H54 (cell line): ENCODE measurements around the gene CATSPERE.
"Not testable (repeated sequence)": the region's sequence is repeated elsewhere in the genome, so short reads cannot be mapped to it uniquely, and the experiment has no call there.

Experiments
- DNase-seq: peaks from one replicate; pipeline ENCODE4 v3.0.0; 2011; ENCODE audit warnings: low spot score, mixed read lengths; ENCODE audit not compliant: insufficient read length
- FAIRE-seq: peaks from 3 replicates; lab custom pipeline; 2011; peaks lifted over from hg19 to GRCh38; lab: Jason Lieb, UNC
- POLR2A ChIP-seq: IDR thresholded peaks from 2 replicates; pipeline ENCODE4 v1.6.1; 2011; ENCODE audit warnings: low read depth, mild to moderate bottlenecking, low read length

CATSPERE gene

GRCh38 chr1:244451951-244452795 is 8.9 kb upstream of the CATSPERE start:
- no peak for TF ChIP-seq POLR2A
- peak; percentile 71 for FAIRE-seq
- DNase-seq = peak; percentile 84

- no peak for TF ChIP-seq POLR2A
- DNase-seq (no peak), FAIRE-seq (no peak)
Measured at GRCh38 chr1:244454412-244454811, 6.7 kb upstream of the CATSPERE start.

GRCh38 chr1:244456586-244456985 is 4.5 kb upstream of the CATSPERE start:
- FAIRE-seq = no peak
- DNase-seq = no peak
- no peak for TF ChIP-seq POLR2A

- TF ChIP-seq POLR2A = no peak
Measured at GRCh38 chr1:244458781-244459180, 2.3 kb upstream of the CATSPERE start.

GRCh38 chr1:244460197-244460596 is 876 bp upstream of the CATSPERE start:
- TF ChIP-seq POLR2A = no peak
- FAIRE-seq (no peak), DNase-seq (no peak)

More at GRCh38 chr1:244458781-244459180, 2.3 kb upstream of the CATSPERE start:
- FAIRE-seq = no peak
- DNase-seq = no peak

GRCh38 chr1:244466724-244467123 is 5.7 kb downstream of the CATSPERE start:
- TF ChIP-seq POLR2A = no peak
- DNase-seq = no peak
- FAIRE-seq = no peak

- no peak for TF ChIP-seq POLR2A
- no peak for DNase-seq
- peak; percentile 27 for FAIRE-seq
Measured at GRCh38 chr1:244473059-244473605, 12.1 kb downstream of the CATSPERE start.

GRCh38 chr1:244484971-244485370 is 23.9 kb downstream of the CATSPERE start:
- not testable (repeated sequence) for FAIRE-seq, DNase-seq

GRCh38 chr1:244494653-244495052 is 33.6 kb downstream of the CATSPERE start:
- DNase-seq = no peak
- no peak for FAIRE-seq
- TF ChIP-seq POLR2A = no peak

GRCh38 chr1:244496186-244496585 is 35.1 kb downstream of the CATSPERE start:
- no peak for TF ChIP-seq POLR2A
- no peak for DNase-seq
- FAIRE-seq = no peak

- DNase-seq (no peak), FAIRE-seq (peak; percentile 11)
- TF ChIP-seq POLR2A = no peak
Measured at GRCh38 chr1:244497805-244498204, 36.7 kb downstream of the CATSPERE start.

GRCh38 chr1:244499484-244499883 is 38.4 kb downstream of the CATSPERE start:
- not testable (repeated sequence) for DNase-seq, FAIRE-seq

- not testable (repeated sequence) for FAIRE-seq, DNase-seq
Measured at GRCh38 chr1:244500515-244500914, 39.4 kb downstream of the CATSPERE start.

- no peak for FAIRE-seq
- no peak for TF ChIP-seq POLR2A
- no peak for DNase-seq
Measured at GRCh38 chr1:244502630-244503029, 41.6 kb downstream of the CATSPERE start.

GRCh38 chr1:244513493-244513892 is 52.4 kb downstream of the CATSPERE start:
- no peak for TF ChIP-seq POLR2A

More at GRCh38 chr1:244513493-244513892, 52.4 kb downstream of the CATSPERE start:
- DNase-seq (no peak), FAIRE-seq (no peak)
